HCT116 (cell line): ENCODE data around the gene PRKN. TPM values are rescaled to one million over a fixed set of nuclear protein-coding genes. Genes with fewer than 3 reads are reported as not detected.

Source experiments
- ATAC-seq: fragments of 200-7000 bp; cut with Tn5 transposase; 2 replicates; pipeline ENCODE4 v1.9.1; 2020; ENCODE audit warnings: mild to moderate bottlenecking, moderate library complexity
- BruUV-seq: library from RNA; stranded (reverse); fragments of 400-500 nt; replicated peaks from 2 replicates; lab custom pipeline; 2021; lab: Mats Ljungman, UMichigan
- CTCF ChIA-PET: fragments of 300-600 bp; sonication (Branson Sonifier 250); formaldehyde crosslinking; loops from one replicate; lab custom pipeline; 2021; ENCODE audit warnings: antibody characterized with exemption; lab: Charles Lee
- POLR2A ChIA-PET: fragments of 300-600, 350-600 bp; sonication (Branson Sonifier 250); formaldehyde crosslinking; loops from one replicate; lab custom pipeline; 2021; ENCODE audit warnings: antibody characterized with exemption; lab: Charles Lee
- RAD21 ChIA-PET, 2 experiments: fragments of 300-600 bp; sonication (Branson Sonifier 250); formaldehyde crosslinking; loops; one replicate each; lab custom pipeline; 2023; ENCODE audit warnings: low total read pairs in 2 of 2; ENCODE audit not compliant: uncharacterized antibody in 2 of 2, unreplicated experiment in 2 of 2, low non-redundant PET in 1 of 2; lab: Charles Lee
- DNase-seq: peaks from one replicate; pipeline ENCODE4 v3.0.0-alpha.2; 2010; ENCODE audit warnings: low read depth, low spot score
- H2AFZ ChIP-seq: fragments of 200-600 bp; shearing (Covaris generic), sonication (generic); 2 replicates; pipeline ENCODE4 v1.6.1; 2017; ENCODE audit warnings: low read depth, mixed run types, mixed read lengths, antibody characterized with exemption, low read length; ENCODE audit not compliant: poor library complexity, severe bottlenecking
- H3K27ac ChIP-seq: 2 replicates; pipeline ENCODE4 v1.5.1; 2012; ENCODE audit warnings: low read depth, low read length
- H3K27me3 ChIP-seq: fragments of 200-600 bp; sonication (generic); 2 replicates; pipeline ENCODE4 v1.6.1; 2016; ENCODE audit warnings: mixed run types, low read length, mixed read lengths; ENCODE audit not compliant: insufficient read depth
- H3K36me3 ChIP-seq, 2 experiments: fragments of 200-500 bp in 1 of 2; fragments of 200-600 bp in 1 of 2; sonication (Bioruptor generic) in 1 of 2; sonication (generic) in 1 of 2; 2 replicates each; pipeline versions ENCODE4 v1.5.1 to v1.6.1; 2014 to 2016; ENCODE audit warnings: low read length in 2 of 2, inconsistent platforms in 1 of 2, mixed read lengths in 1 of 2, mixed run types in 1 of 2; ENCODE audit not compliant: insufficient read depth in 2 of 2, control insufficient read depth in 1 of 2
- H3K4me1 ChIP-seq, 2 experiments: fragments of 200-600 bp in 1 of 2; sonication (generic) in 1 of 2; 2 replicates each; pipeline versions ENCODE4 v1.5.1 to v1.6.1; 2012 to 2017; ENCODE audit warnings: low read length in 2 of 2, inconsistent platforms in 1 of 2, mild to moderate bottlenecking in 1 of 2, mixed read lengths in 1 of 2, mixed run types in 1 of 2, moderate library complexity in 1 of 2; ENCODE audit not compliant: insufficient read depth in 2 of 2, control insufficient read depth in 1 of 2
- H3K4me2 ChIP-seq: fragments of 200-600 bp; sonication (generic); 2 replicates; pipeline ENCODE4 v1.6.1; 2017; ENCODE audit warnings: mixed run types, low read length, mixed read lengths
- H3K4me3 ChIP-seq, 2 experiments: fragments of 200-600 bp in 1 of 2; sonication (generic) in 1 of 2; replicated peaks in 1 of 2; 2 replicates each; pipeline ENCODE4 v1.5.1; 2011 to 2016; ENCODE audit warnings: low read length in 2 of 2, control low read depth in 1 of 2, low read depth in 1 of 2, mild to moderate bottlenecking in 1 of 2, mixed read lengths in 1 of 2, mixed run types in 1 of 2
- H3K79me2 ChIP-seq: fragments of 200-600 bp; sonication (generic); 2 replicates; pipeline ENCODE4 v1.6.1; 2017; ENCODE audit warnings: mild to moderate bottlenecking, mixed run types, low read length, moderate library complexity, mixed read lengths; ENCODE audit not compliant: insufficient read depth
- H3K9ac ChIP-seq: fragments of 200-600 bp; sonication (generic); 2 replicates; pipeline ENCODE4 v1.6.1; 2016; ENCODE audit warnings: low read length, mixed read lengths
- H3K9me2 ChIP-seq: fragments of 200-600 bp; sonication (generic), shearing (Covaris generic); 2 replicates; pipeline ENCODE4 v1.6.1; 2017; ENCODE audit warnings: mixed run types, mild to moderate bottlenecking, moderate library complexity; ENCODE audit not compliant: insufficient read depth
- H3K9me3 ChIP-seq, 2 experiments: fragments of 200-500 bp in 1 of 2; fragments of 200-600 bp in 1 of 2; sonication (Bioruptor generic) in 1 of 2; sonication (generic) in 1 of 2; 2 replicates each; pipeline ENCODE4 v1.6.1; 2014 to 2017; ENCODE audit warnings: low read length in 2 of 2, mixed read lengths in 2 of 2, inconsistent platforms in 1 of 2, low read depth in 1 of 2, mild to moderate bottlenecking in 1 of 2, mixed run types in 1 of 2, moderate library complexity in 1 of 2; ENCODE audit not compliant: control insufficient read depth in 1 of 2, insufficient read depth in 1 of 2
- H4K20me1 ChIP-seq: fragments of 200-600 bp; sonication (generic), shearing (Covaris generic); 2 replicates; pipeline ENCODE4 v1.6.1; 2017; ENCODE audit warnings: mixed run types, mild to moderate bottlenecking, moderate library complexity; ENCODE audit not compliant: insufficient read depth
- CTCF ChIP-seq, 3 experiments: fragments of 200-600 bp in 1 of 3; sonication (generic) in 1 of 3; IDR thresholded peaks in 2 of 3; conservative IDR thresholded peaks in 1 of 3; 2 replicates each; pipeline ENCODE4 v1.5.1; 2012 to 2017; ENCODE audit warnings: low read depth in 2 of 3, low read length in 2 of 3, antibody characterized with exemption in 1 of 3, borderline replicate concordance in 1 of 3, control low read depth in 1 of 3, mild to moderate bottlenecking in 1 of 3, mixed read lengths in 1 of 3, mixed run types in 1 of 3, moderate library complexity in 1 of 3; ENCODE audit not compliant: insufficient read depth in 1 of 3
- ELF1 ChIP-seq: IDR thresholded peaks from 2 replicates; pipeline ENCODE4 v1.6.1; 2012; ENCODE audit warnings: low read depth, borderline replicate concordance
- EZH2 ChIP-seq: fragments of 200-600 bp; sonication (generic); IDR thresholded peaks from 2 replicates; pipeline ENCODE4 v1.6.1; 2017; ENCODE audit warnings: antibody characterized with exemption, mixed run types
- EZH2phosphoT487 ChIP-seq: fragments of 200-600 bp; IDR thresholded peaks from 2 replicates; pipeline ENCODE4 v1.6.1; 2018; ENCODE audit warnings: antibody characterized with exemption, borderline replicate concordance
- FOSL1 ChIP-seq: IDR thresholded peaks from 2 replicates; pipeline ENCODE4 v1.6.1; 2012; ENCODE audit warnings: low read depth
- JUND ChIP-seq: IDR thresholded peaks from 2 replicates; pipeline ENCODE4 v1.6.1; 2012
- MAX ChIP-seq: IDR thresholded peaks from 2 replicates; pipeline ENCODE4 v1.6.1; 2012
- POLR2A ChIP-seq: IDR thresholded peaks from 2 replicates; pipeline ENCODE4 v1.7.0; 2011; ENCODE audit warnings: borderline replicate concordance; ENCODE audit not compliant: insufficient read depth, insufficient read length; ENCODE audit errors: extremely low read depth
- POLR2AphosphoS5 ChIP-seq: IDR thresholded peaks from 2 replicates; pipeline ENCODE4 v1.6.1; 2011; ENCODE audit warnings: mild to moderate bottlenecking, low read depth, low read length, moderate library complexity
- RAD21 ChIP-seq: IDR thresholded peaks from 2 replicates; pipeline ENCODE4 v1.6.1; 2012; ENCODE audit warnings: low read depth, mild to moderate bottlenecking
- SIN3A ChIP-seq: IDR thresholded peaks from 2 replicates; pipeline ENCODE4 v1.6.1; 2012; ENCODE audit warnings: low read depth
- SP1 ChIP-seq: IDR thresholded peaks from 2 replicates; pipeline ENCODE4 v1.6.1; 2012; ENCODE audit warnings: low read depth
- SRF ChIP-seq: IDR thresholded peaks from 2 replicates; pipeline ENCODE4 v1.6.1; 2012; ENCODE audit warnings: low read depth
- TCF7L2 ChIP-seq: IDR thresholded peaks from 2 replicates; pipeline ENCODE4 v1.7.0; 2011; ENCODE audit warnings: borderline replicate concordance, inconsistent platforms; ENCODE audit not compliant: insufficient read depth, insufficient read length; ENCODE audit errors: extremely low read depth
- YY1 ChIP-seq: IDR thresholded peaks from 2 replicates; pipeline ENCODE4 v1.6.1; 2011; ENCODE audit warnings: low read length, low read depth, moderate library complexity, mild to moderate bottlenecking; ENCODE audit not compliant: insufficient replicate concordance; ENCODE audit errors: extremely low read depth
- ZBTB33 ChIP-seq: IDR thresholded peaks from 2 replicates; pipeline ENCODE4 v1.6.1; 2011; ENCODE audit warnings: mild to moderate bottlenecking, low read length, moderate library complexity; ENCODE audit not compliant: insufficient replicate concordance; ENCODE audit errors: extremely low read depth
- ZFX ChIP-seq: fragments of 450-650 bp; IDR thresholded peaks from 2 replicates; pipeline ENCODE4 v1.6.1; 2017
- ZNF274 ChIP-seq: fragments of 200-500 bp; sonication (Bioruptor generic); IDR thresholded peaks from 2 replicates; pipeline ENCODE4 v1.6.1; 2014; ENCODE audit warnings: mild to moderate bottlenecking, low read depth, low read length, inconsistent platforms
- intact Hi-C: fragments of 100-400 bp; cut with micrococcal nuclease; formaldehyde crosslinking; loops from 2 replicates; pipeline ENCODE4 v1.10.0; 2022
- total RNA-seq: library from RNA; stranded (reverse); gene quantifications from one replicate; pipeline ENCODE4 v1.2.1, GENCODE V29; 2021; ENCODE audit not compliant: unreplicated experiment
- TF ChIP-seq, protein P1 (sequence below): IDR thresholded peaks from 2 replicates; pipeline ENCODE4 v1.6.1; 2012
- TF ChIP-seq, protein P2 (sequence below): IDR thresholded peaks from 2 replicates; pipeline ENCODE4 v1.6.1; 2012; ENCODE audit warnings: low read depth

PRKN gene
- total RNA-seq, 1 experiment from 2014 or later = 2.6 TPM

- H3K79me2 ChIP-seq = no peaks in the 10 kb centered on the region
- H3K9ac ChIP-seq = no peak overlapping the region
- TF ChIP-seq SP1 (no peak), ZFX (no peak), POLR2AphosphoS5 (no peak), SIN3A (no peak), EZH2 (no peak), ZNF274 (no peak), ELF1 (no peak), SRF (no peak), YY1 (no peak), POLR2A (no peak), MAX (no peak), EZH2phosphoT487 (no peak), FOSL1 (no peak), RAD21 (no peak), ZBTB33 (no peak), TCF7L2 (no peak), CTCF (IDR thresholded peaks at IDR 0.05 in 2 of 3, conservative IDR thresholded peaks at IDR 0.05 in 1 of 3; ENCODE audit: borderline replicate concordance in 1 of 3, insufficient read depth in 1 of 3, low read depth in 2 of 3, low read length in 2 of 3) (no peak), JUND (no peak)
- TF ChIP-seq, protein P1, sequence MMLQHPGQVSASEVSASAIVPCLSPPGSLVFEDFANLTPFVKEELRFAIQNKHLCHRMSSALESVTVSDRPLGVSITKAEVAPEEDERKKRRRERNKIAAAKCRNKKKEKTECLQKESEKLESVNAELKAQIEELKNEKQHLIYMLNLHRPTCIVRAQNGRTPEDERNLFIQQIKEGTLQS = no peak
- TF ChIP-seq, protein P2, sequence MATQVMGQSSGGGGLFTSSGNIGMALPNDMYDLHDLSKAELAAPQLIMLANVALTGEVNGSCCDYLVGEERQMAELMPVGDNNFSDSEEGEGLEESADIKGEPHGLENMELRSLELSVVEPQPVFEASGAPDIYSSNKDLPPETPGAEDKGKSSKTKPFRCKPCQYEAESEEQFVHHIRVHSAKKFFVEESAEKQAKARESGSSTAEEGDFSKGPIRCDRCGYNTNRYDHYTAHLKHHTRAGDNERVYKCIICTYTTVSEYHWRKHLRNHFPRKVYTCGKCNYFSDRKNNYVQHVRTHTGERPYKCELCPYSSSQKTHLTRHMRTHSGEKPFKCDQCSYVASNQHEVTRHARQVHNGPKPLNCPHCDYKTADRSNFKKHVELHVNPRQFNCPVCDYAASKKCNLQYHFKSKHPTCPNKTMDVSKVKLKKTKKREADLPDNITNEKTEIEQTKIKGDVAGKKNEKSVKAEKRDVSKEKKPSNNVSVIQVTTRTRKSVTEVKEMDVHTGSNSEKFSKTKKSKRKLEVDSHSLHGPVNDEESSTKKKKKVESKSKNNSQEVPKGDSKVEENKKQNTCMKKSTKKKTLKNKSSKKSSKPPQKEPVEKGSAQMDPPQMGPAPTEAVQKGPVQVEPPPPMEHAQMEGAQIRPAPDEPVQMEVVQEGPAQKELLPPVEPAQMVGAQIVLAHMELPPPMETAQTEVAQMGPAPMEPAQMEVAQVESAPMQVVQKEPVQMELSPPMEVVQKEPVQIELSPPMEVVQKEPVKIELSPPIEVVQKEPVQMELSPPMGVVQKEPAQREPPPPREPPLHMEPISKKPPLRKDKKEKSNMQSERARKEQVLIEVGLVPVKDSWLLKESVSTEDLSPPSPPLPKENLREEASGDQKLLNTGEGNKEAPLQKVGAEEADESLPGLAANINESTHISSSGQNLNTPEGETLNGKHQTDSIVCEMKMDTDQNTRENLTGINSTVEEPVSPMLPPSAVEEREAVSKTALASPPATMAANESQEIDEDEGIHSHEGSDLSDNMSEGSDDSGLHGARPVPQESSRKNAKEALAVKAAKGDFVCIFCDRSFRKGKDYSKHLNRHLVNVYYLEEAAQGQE = no peak
- TF ChIP-seq, all 23 proteins: peak for 0
- Histone ChIP-seq H3K9me2 (no peaks in the 10 kb centered on the region), H3K36me3 (no peaks in the 10 kb centered on the region), H3K27me3 (no peaks in the 10 kb centered on the region), H3K4me2 (no peak overlapping the region), H3K9me3 (no peaks in the 10 kb centered on the region), H4K20me1 (no peaks in the 10 kb centered on the region), H3K27ac (no peak overlapping the region), H2AFZ (no peak overlapping the region), H3K4me1 (no peaks in the 10 kb centered on the region), H3K4me3 (no peak overlapping the region)
- ATAC-seq (no peak), DNase-seq (no peak)
- CTCF ChIA-PET = no interaction called here
- RAD21 ChIA-PET = no interaction called here
- POLR2A ChIA-PET = no interaction called here
- intact Hi-C loops = no loop called here
- no TSS peak for BruUV-seq
Measured at GRCh38 chr6:161348628-161348994, 1379.0 kb downstream of the PRKN start.
